Measurements from ENCODE around the gene CCT6B. TPM values are rescaled to one million over a fixed set of nuclear protein-coding genes. Genes with fewer than 3 reads are reported as not detected.

Gene CCT6B
- total RNA-seq, 1 experiment from 2014 or later = 0.52 TPM

DNA sequence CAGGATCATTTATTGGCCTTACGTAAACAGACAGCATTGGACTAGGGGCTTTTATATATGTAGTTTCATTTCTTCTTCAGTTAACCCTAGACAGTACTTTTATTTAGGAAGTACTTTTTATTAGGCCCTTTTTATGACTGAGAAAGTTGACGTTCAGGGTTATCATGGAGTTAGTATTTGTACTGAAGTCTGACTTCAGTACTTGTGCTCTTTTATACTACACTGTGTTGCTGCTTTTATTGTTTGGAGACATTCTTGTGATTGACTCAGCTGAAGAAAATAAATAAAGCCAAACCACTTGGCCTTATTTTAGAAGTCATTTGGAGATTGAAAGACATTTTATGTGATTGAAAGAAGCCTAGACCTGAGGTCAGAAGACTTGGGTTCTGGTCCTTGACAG is 26.0 kb upstream of the CCT6B start:
- no TSS peak for BruUV-seq (replicated peaks)
- TF ChIP-seq, protein P1, sequence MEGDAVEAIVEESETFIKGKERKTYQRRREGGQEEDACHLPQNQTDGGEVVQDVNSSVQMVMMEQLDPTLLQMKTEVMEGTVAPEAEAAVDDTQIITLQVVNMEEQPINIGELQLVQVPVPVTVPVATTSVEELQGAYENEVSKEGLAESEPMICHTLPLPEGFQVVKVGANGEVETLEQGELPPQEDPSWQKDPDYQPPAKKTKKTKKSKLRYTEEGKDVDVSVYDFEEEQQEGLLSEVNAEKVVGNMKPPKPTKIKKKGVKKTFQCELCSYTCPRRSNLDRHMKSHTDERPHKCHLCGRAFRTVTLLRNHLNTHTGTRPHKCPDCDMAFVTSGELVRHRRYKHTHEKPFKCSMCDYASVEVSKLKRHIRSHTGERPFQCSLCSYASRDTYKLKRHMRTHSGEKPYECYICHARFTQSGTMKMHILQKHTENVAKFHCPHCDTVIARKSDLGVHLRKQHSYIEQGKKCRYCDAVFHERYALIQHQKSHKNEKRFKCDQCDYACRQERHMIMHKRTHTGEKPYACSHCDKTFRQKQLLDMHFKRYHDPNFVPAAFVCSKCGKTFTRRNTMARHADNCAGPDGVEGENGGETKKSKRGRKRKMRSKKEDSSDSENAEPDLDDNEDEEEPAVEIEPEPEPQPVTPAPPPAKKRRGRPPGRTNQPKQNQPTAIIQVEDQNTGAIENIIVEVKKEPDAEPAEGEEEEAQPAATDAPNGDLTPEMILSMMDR (IDR thresholded peaks at IDR 0.05; ENCODE audit: unreplicated experiment) = no peak
- CTCF ChIA-PET = interaction anchor here (0.6 kb wide), 1 partner anchor 749 kb away, joined by 3 read pairs; no protein-coding TSS in a partner anchor
- no peaks in the 10 kb centered on the region for H3K4me1 Mint-ChIP-seq (ENCODE audit: low read depth, unreplicated experiment)
- intact Hi-C loops (cut with micrococcal nuclease; ENCODE audit: unreplicated experiment) = no loop called here
- DNase-seq = no peak
- H3K9me3 Mint-ChIP-seq (ENCODE audit: low read depth, unreplicated experiment) = no peaks in the 10 kb centered on the region
- H3K36me3 Mint-ChIP-seq (ENCODE audit: insufficient read depth, unreplicated experiment) = peaks cover 8% of the 10 kb centered on the region
- no peak overlapping the region for H3K27ac Mint-ChIP-seq (ENCODE audit: unreplicated experiment)
- H3K4me3 Mint-ChIP-seq (ENCODE audit: low read depth, unreplicated experiment) = no peak overlapping the region
- H3K27me3 Mint-ChIP-seq (ENCODE audit: unreplicated experiment) = no peaks in the 10 kb centered on the region

DNA sequence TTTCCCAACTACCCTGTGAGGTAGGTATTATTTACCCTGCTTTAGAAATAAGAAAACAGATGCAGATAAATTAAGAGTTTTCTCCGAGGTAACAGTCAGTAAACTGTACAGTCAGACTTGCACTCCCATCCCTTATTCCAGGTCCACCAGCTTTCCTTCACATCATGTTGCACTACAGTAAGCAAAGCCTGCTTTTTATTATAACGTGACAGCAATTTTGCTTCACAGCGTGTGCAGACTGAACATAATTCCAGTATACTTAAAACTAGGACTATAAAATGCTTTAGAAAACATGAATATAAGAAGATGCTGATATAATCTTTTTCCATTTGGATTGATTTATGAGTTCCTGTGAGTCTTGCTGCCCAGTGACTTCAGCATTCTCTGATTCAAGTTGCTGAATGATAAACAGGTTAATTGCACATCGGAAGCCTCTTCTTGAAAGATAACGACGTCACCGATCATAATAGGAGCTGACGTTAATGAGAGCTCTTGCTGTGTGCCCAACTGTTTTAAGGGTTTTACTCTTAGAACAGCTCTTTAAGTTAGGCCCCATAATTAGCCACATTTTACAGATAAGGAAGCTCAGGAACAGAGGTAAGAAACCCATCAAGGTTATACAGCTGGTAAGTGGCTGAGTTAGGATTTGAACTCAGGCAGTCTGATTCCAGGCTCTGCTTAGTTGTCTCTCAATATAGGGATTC is 20.4 kb upstream of the CCT6B start:
- BruUV-seq (replicated peaks) = no TSS peak
- Mint-ChIP-seq H3K4me1 (ENCODE audit: low read depth, unreplicated experiment) (peaks cover 12% of the 10 kb centered on the region), H3K4me3 (ENCODE audit: low read depth, unreplicated experiment) (peak overlapping the region; percentile 87), H3K27me3 (ENCODE audit: unreplicated experiment) (no peaks in the 10 kb centered on the region), H3K36me3 (ENCODE audit: insufficient read depth, unreplicated experiment) (peaks cover 19% of the 10 kb centered on the region), H3K9me3 (ENCODE audit: low read depth, unreplicated experiment) (no peaks in the 10 kb centered on the region), H3K27ac (ENCODE audit: unreplicated experiment) (peak overlapping the region; percentile 95)
- TF ChIP-seq, protein P1 (IDR thresholded peaks at IDR 0.05; ENCODE audit: unreplicated experiment) = no peak
- CTCF ChIA-PET = interaction anchor here (0.8 to 2.9 kb wide), 6 partner anchors 28 to 562 kb away, joined by 3 to 9 read pairs (median 6); partner anchors contain the start of gene RFFL
- DNase-seq = no peak
- intact Hi-C loops (cut with micrococcal nuclease; ENCODE audit: unreplicated experiment) = loop anchor here (2.0 kb wide), 2 partner anchors 439 to 561 kb away; no protein-coding TSS in a partner anchor

DNA sequence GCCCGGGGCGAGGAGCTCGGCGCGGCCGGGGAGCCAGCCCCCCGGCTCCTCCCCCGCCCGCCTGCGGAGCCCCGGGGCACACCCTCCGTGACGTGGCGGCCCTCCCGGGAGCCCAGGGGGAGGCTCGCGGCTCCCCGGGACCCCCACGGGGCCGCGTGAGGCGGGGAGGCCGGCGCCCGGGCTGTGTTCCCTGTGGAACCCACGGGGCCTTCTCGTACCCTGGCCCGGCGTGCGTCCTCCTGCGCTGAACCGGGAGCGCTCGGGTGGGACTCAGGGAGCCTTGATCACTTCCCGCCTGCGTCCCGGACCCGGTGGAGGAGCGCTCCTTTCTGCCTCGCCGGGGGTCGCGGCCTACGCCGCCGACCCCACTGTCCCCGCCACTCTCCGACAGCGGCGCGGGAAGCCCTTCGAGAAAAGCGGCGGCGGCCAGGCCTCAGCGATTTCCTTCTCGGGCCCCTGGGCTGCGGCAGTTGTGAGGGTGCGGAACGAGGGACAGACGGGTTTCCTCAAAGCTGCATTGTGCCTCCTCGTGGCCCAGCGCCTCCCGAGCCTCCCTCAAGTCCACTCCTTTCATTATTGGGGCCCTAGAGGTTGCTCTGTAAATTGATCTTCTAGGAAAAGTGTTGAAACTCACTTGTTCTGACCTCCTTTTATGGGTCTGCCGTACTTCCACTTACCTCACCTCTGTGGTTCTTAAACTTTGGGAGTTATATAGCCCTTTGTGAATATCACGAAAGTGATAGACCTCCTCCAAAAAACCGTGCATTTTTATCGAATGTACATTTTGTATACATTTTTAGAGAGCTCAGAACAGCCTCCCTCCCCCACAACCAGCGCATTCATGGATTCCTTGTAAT is 19.6 kb upstream of the CCT6B start:
- H3K9me3 Mint-ChIP-seq (ENCODE audit: low read depth, unreplicated experiment) = no peaks in the 10 kb centered on the region
- H3K36me3 Mint-ChIP-seq (ENCODE audit: insufficient read depth, unreplicated experiment) = peaks cover 19% of the 10 kb centered on the region
- BruUV-seq (replicated peaks) = TSS peak; percentile 63
- intact Hi-C loops (cut with micrococcal nuclease; ENCODE audit: unreplicated experiment) = loop anchor here (2.0 kb wide), 2 partner anchors 438 to 560 kb away; no protein-coding TSS in a partner anchor
- CTCF ChIA-PET = interaction anchor here (0.8 to 2.9 kb wide), 6 partner anchors 29 to 561 kb away, joined by 3 to 9 read pairs (median 4); no protein-coding TSS in a partner anchor
- peak; percentile 78 for DNase-seq
- TF ChIP-seq, protein P1 (IDR thresholded peaks at IDR 0.05; ENCODE audit: unreplicated experiment) = peak; percentile 42
- no peaks in the 10 kb centered on the region for H3K27me3 Mint-ChIP-seq (ENCODE audit: unreplicated experiment)
- H3K27ac Mint-ChIP-seq (ENCODE audit: unreplicated experiment) = peak overlapping the region; percentile 95
- peaks cover 12% of the 10 kb centered on the region for H3K4me1 Mint-ChIP-seq (ENCODE audit: low read depth, unreplicated experiment)
- peak overlapping the region; percentile 87 for H3K4me3 Mint-ChIP-seq (ENCODE audit: low read depth, unreplicated experiment)

DNA sequence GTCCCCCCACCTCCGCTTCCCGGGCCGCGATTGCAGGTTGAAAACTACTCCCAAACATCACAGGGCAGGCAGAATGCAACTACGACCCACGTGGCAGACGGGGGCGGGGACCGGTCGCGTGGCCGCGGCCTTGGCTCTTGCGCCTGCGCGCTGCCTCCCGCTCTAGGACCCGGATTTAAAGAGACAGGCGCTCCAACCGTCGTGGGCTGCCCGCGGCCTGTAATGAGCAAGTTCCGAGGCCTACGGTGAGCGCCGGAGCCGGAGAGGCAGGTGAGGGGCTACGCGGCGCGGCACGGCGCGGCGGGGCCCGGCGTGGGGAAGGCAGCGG is 19.1 kb upstream of the CCT6B start, which contains the start of gene LIG3:
Gene LIG3, plus strand, starts transcription at position 160 of the 328 bp plus-strand sequence. CDS start 2,494 bp downstream, outside the sequence.
- no peaks in the 10 kb centered on the region for H3K9me3 Mint-ChIP-seq (ENCODE audit: low read depth, unreplicated experiment)
- peaks cover 19% of the 10 kb centered on the region for H3K36me3 Mint-ChIP-seq (ENCODE audit: insufficient read depth, unreplicated experiment)
- H3K27me3 Mint-ChIP-seq (ENCODE audit: unreplicated experiment) = no peaks in the 10 kb centered on the region
- TF ChIP-seq, protein P1 (IDR thresholded peaks at IDR 0.05; ENCODE audit: unreplicated experiment) = no peak
- peaks cover 12% of the 10 kb centered on the region for H3K4me1 Mint-ChIP-seq (ENCODE audit: low read depth, unreplicated experiment)
- peak; percentile 96 for DNase-seq
- CTCF ChIA-PET = interaction anchor here (0.8 to 2.9 kb wide), 5 partner anchors 29 to 437 kb away, joined by 3 to 9 read pairs (median 5); no protein-coding TSS in a partner anchor
- intact Hi-C loops (cut with micrococcal nuclease; ENCODE audit: unreplicated experiment) = loop anchor here (2.0 kb wide), 2 partner anchors 438 to 560 kb away; no protein-coding TSS in a partner anchor
- BruUV-seq (replicated peaks) = no TSS peak
- H3K4me3 Mint-ChIP-seq (ENCODE audit: low read depth, unreplicated experiment) = peak within 1 kb of the TSS; percentile 87
- peak within 1 kb of the TSS; percentile 95 for H3K27ac Mint-ChIP-seq (ENCODE audit: unreplicated experiment)

Measured in Calu3 (cell line).